ENCODE results near the gene FOCAD.

Gene FOCAD

DNA sequence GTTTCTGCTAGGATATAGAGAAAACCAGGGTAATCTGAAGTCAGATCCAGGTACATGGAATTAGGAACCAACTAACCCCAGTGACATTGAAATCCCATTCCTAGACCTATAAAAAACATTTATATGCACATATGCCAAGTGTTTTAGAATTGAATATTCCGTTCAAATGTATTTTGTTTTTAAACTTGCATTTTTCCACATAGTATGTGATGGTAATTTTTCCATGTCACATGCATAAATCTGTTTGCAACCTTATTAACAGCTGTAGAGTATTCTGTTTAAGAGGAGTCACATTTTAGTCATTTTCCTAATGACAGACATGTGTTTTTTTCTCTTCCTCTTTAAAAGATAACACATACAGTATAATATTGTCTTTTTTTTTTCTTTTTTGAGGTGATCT lies 50.2 kb downstream of the FOCAD start:
- DNase-seq (ENCODE audit: low read depth) = no peak

- no peak for DNase-seq (ENCODE audit: low read depth)
These were observed 56.2 kb downstream of the FOCAD start for GRCh38 chr9:20740304-20740703.

GRCh38 chr9:20740929-20741582 lies 57.0 kb downstream of the FOCAD start:
- no peak for DNase-seq (ENCODE audit: low read depth)

GRCh38 chr9:20742833-20743232 lies 58.8 kb downstream of the FOCAD start:
- no peak for DNase-seq (ENCODE audit: low read depth)

- DNase-seq (ENCODE audit: low read depth) = no peak
These were observed 60.1 kb downstream of the FOCAD start for GRCh38 chr9:20744036-20744630.

GRCh38 chr9:20746967-20747366 lies 62.9 kb downstream of the FOCAD start:
- no peak for DNase-seq (ENCODE audit: low read depth)

GRCh38 chr9:20749496-20750198 lies 65.6 kb downstream of the FOCAD start:
- DNase-seq (ENCODE audit: low read depth) = no peak

DNA sequence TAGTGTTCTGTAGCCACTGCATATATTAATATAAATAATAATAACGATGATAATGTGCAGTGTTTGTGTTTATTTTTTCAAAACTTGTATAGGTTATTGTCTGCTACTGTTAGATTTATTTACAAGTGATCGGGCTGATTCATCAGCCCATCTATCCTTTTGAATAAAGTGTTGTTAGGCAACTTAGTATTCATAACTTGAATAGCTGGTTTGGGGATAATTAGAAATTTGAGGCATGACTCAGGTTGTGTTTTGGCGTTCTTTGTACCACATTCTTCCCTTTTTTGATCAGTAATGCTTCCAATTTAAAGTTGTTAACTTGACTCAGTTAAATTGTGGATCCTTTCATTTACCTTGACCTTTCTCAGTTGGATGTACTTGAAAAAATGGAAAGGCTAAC lies 69.7 kb downstream of the FOCAD start:
- DNase-seq (ENCODE audit: low read depth) = no peak

GRCh38 chr9:20754556-20754955 lies 70.5 kb downstream of the FOCAD start:
- DNase-seq (ENCODE audit: low read depth) = no peak

DNA sequence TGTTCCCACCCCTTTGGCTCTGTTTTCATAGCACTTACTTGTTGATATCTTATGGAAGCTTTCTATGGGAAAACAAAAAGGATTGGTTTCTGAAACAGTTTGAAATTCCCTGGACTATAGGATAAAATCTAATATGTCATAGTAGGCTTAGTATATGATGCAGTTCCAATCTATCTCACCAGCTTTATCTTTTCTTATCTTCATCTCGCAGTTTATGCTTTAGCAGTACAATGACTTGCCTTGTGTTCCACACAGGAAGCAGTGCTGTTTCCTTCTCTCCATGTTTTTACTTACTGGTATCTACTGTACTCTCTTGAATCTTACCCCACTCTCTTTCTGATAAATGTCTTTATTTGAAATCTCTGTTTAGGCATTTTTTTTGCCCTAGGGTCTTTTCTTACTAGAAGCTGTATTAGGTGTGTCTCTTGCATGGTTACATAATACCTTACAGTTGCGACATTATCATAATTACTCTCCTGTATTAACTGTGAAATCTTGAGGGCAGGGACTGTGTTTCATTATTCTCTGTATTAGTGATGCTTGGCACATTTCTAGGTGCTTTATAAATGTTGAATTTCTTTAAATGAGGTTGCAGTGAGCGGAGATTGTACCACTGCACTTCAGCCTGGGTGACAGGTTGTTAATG lies 76.3 kb downstream of the FOCAD start:
- no peak for DNase-seq (ENCODE audit: low read depth)

DNA sequence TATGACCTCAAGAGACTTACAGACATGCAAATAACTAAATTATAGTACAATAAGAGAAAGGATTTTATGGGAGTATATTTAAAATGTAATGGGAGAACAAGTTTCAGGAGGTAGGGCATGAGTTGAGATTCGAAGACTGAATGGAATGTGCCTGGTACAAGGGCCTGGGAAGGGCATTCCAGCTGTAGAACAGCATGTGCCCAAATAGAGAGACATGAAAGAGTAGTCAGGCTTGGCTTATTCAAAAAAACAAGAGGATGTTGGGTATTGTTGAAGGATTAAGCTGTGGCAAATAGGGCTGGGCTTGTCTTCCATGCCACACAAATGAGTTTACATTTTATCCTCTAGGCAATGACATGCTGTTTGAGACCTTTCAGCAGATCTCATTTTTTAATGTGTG lies 86.9 kb downstream of the FOCAD start:
- no peak for DNase-seq (ENCODE audit: low read depth)

GRCh38 chr9:20771729-20772128 lies 87.7 kb downstream of the FOCAD start:
- DNase-seq (ENCODE audit: low read depth) = no peak

DNA sequence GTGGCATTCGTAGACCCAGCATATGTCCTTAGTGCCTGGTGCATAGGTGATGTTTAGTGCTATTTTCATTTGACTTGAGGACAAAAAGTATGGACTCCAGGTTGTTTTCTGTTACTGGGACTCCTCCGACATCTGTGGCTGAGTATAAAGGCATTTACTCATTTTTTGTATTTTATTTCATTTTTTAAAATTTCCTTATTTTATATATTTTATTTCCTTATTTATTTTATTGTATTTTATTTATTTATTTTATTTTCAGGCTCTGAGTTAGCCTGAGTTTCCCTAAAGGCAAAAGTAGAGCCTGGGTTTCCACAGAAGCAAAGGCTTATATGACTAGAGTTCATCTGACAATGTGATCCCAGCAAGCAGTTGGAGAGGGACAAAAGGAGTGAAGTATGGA lies 91.6 kb downstream of the FOCAD start:
- DNase-seq (ENCODE audit: low read depth) = no peak

DNA sequence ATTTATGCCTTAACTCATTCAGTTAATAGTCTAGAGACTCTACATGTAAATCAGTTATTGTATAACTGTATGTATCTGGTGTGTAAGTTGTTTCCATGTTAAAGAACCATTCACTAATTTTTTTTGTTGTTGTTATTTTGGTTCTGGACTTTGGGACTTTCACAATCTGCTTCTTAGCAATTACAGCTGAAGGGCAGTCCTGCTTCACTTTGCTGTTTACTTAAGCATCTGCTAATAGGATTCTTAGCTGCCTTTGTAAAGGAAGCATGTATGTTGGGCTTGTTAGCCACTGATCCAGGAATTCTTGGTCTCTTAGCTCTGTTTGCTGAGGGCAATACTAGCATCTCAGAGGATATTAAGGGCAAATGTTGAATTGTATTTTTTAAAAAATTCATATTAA lies 97.0 kb downstream of the FOCAD start:
- no peak for DNase-seq (ENCODE audit: low read depth)

GRCh38 chr9:20782289-20782688 lies 98.2 kb downstream of the FOCAD start:
- no peak for DNase-seq (ENCODE audit: low read depth)

DNA sequence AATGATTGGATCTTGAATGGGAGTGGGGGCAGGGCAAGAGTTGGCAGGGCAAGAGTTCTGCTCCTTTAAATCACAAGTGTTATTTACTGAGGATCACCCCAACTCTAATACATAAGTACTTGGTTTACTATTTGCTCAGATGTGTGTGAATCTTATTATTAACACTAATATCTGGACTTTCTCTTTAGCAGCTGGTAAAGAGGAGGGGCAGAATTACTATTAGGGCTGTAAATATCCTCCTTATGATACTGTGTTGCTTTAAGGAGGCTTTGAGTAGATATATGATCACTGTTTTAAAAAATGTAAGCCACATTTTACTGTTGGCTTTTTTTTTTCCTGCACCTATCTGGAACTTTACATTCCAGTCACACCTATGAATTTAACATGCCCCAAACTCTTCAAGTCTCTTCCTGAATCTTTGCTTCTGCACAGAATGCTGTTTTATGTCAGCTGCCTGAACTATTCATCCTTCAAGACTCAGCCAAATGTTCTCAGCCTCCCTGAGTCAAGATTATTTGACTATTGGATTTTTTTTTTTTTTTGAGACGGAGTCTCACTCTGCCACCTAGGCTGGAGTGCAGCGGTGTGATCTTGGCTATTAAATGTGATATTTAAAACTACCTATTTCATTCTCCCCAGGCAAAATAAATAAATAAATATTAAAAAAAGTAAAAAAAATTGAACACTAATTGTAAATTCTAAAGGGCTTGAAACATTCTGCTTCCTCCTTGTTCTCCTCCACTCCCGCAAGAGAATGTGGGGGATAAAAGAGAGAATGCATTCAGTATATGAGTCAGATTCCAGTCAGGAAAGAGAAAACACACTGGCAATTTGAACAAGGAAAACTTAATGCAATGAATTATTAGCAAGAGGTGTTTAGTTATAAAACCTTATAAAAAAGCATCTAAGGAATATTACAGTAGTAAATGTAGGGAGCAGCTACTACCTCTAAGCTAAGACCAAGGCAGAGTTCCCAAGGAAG lies 99.3 kb downstream of the FOCAD start:
- DNase-seq (ENCODE audit: low read depth) = no peak

- DNase-seq (ENCODE audit: low read depth) = no peak
These were observed 100.1 kb downstream of the FOCAD start for GRCh38 chr9:20784196-20784595.

GRCh38 chr9:20786807-20787206 lies 102.7 kb downstream of the FOCAD start:
- no peak for DNase-seq (ENCODE audit: low read depth)

GRCh38 chr9:20788526-20789451 lies 104.7 kb downstream of the FOCAD start:
- DNase-seq (ENCODE audit: low read depth) = no peak

- no peak for DNase-seq (ENCODE audit: low read depth)
These were observed 106.7 kb downstream of the FOCAD start for GRCh38 chr9:20790721-20791120.

DNA sequence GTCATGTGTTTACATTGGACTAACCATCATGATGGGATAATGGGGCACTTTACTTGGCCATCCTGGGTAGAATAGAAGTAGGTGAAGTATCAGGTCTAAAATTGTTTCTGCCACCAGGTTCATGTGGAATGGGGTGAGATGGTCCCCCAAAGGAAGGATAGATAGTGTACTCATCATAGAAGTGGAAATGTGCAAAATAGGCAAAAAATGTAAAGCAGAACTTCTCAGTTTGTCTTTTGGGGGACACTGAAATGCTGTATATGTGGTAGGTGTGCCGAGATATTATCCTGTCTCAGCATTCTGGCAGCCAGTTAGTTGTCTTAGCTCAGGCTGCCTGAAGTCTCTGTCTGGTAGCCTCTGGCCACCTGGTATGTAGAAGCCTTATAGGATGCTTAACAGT lies 107.6 kb downstream of the FOCAD start:
- no peak for DNase-seq (ENCODE audit: low read depth)
